HUES64 (cell line): ENCODE measurements around the gene ITPRIPL1. TPM values are rescaled to one million over a fixed set of nuclear protein-coding genes. Genes with fewer than 3 reads are reported as not detected.
A peak's percentile ranks its signal among the peaks of the same experiment; 100 is the strongest.
"Not testable (repeated sequence)": the region's sequence is repeated elsewhere in the genome, so short reads cannot be mapped to it uniquely, and the experiment has no call there.

Source experiments
- H3K27ac ChIP-seq: 2 replicates; pipeline ENCODE4 v1.7.0; 2013; ENCODE audit warnings: low read depth, low read length, inconsistent platforms
- H3K27me3 ChIP-seq: 2 replicates; pipeline ENCODE4 v1.6.1; 2013; ENCODE audit warnings: mild to moderate bottlenecking, low read length; ENCODE audit not compliant: insufficient read depth
- H3K36me3 ChIP-seq: 2 replicates; pipeline ENCODE4 v1.6.1; 2013; ENCODE audit warnings: mild to moderate bottlenecking, low read length; ENCODE audit not compliant: insufficient read depth
- H3K4me1 ChIP-seq: 2 replicates; pipeline ENCODE4 v1.6.1; 2013; ENCODE audit warnings: mild to moderate bottlenecking, low read length, moderate library complexity; ENCODE audit not compliant: insufficient read depth
- H3K4me3 ChIP-seq: 2 replicates; pipeline ENCODE4 v1.5.1; 2013; ENCODE audit warnings: mild to moderate bottlenecking, low read length, moderate library complexity
- H3K9ac ChIP-seq: 2 replicates; pipeline ENCODE4 v1.6.1; 2013; ENCODE audit warnings: mild to moderate bottlenecking, low read depth, low read length
- H3K9me3 ChIP-seq: 2 replicates; pipeline ENCODE4 v1.6.1; 2013; ENCODE audit warnings: low read depth, low read length; ENCODE audit not compliant: insufficient read depth
- WGBS: fragments of 150-250, 120-280 bp; methylation state at CpG from one replicate; pipeline ENCODE4 v1.1.7; 2013; ENCODE audit warnings: missing lambda C conversion rate; 5-methylcytosine and 5-hydroxymethylcytosine counted together
- polyA plus RNA-seq, 2 experiments: library from polyadenylated mRNA; stranded (reverse); fragments of 50-300 nt; gene quantifications; one replicate each; pipeline ENCODE4 v1.2.3, GENCODE V29; 2013

ITPRIPL1 gene, protein sequence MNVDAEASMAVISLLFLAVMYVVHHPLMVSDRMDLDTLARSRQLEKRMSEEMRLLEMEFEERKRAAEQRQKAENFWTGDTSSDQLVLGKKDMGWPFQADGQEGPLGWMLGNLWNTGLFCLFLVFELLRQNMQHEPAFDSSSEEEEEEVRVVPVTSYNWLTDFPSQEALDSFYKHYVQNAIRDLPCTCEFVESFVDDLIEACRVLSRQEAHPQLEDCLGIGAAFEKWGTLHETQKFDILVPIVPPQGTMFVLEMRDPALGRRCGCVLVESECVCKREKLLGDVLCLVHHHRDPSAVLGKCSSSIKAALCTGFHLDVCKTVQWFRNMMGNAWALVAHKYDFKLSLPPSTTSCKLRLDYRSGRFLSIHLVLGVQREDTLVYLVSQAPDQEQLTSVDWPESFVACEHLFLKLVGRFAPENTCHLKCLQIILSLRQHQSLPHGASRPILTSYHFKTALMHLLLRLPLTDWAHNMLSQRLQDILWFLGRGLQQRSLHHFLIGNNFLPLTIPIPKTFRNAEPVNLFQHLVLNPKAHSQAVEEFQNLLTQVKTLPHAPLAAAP
- polyA plus RNA-seq (2013, experiment 1 of 2), result 5.9 TPM
- 7.0 TPM for polyA plus RNA-seq (2013, experiment 2 of 2)

- Histone ChIP-seq H3K9me3 (no peaks in the 10 kb centered on the region), H3K27ac (no peak within 1 kb of the TSS), H3K9ac (peak within 1 kb of the TSS; percentile 66), H3K4me3 (peak within 1 kb of the TSS; percentile 71), H3K27me3 (peaks cover 61% of the 10 kb centered on the region), H3K36me3 (peaks cover 14% of the 10 kb centered on the region), H3K4me1 (peaks cover 8% of the 10 kb centered on the region; the same call in 1 of the 2 replicates)
- 4% methylated on average over 58 of the region's 58 CpGs for WGBS
Measured at GRCh38 chr2:96325041-96325883, at the start of gene ITPRIPL1. Gene ITPRIPL1, plus strand, starts transcription at chr2:96325317. Its CDS starts 523 bp downstream, at chr2:96325840.

DNA sequence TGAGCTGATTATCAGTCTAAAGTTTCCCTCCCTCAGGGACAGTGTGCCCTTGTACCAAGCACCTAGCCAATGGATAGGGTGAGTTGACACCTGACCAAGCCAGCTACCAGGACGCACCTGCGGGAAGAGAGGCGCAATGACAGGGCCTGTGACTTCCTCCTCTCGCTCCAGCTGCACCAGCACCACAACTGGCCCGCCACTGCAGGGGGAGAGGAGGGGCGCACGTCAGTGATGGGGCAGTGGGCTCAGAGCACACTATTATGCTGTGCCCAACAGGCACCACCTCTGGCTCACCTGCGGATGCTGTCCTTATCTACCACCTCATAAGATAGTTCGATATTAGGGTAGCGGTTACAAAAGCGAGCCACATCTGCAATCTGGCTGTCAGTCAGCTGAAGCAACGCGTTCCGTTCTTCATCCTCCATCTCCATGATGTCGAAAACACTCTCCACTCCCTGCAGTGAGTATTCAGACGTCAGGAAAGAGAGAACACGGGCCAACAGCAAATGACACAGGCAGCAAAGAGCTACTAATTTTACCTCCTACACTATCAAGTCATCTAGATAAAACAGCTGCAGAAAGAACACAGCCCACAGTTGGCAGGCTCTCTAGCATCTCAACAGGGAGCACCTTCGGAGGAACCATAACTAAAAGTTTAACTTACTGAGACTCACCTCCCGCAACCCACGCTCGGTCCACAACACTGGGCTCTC lies 48.2 kb upstream of the ITPRIPL1 start:
- peaks cover 92% of the 10 kb centered on the region for H3K36me3 ChIP-seq
- H3K9me3 ChIP-seq, result no peaks in the 10 kb centered on the region
- H3K27me3 ChIP-seq, result no peaks in the 10 kb centered on the region
- no peak overlapping the region for H3K27ac ChIP-seq
- no peak overlapping the region for H3K4me3 ChIP-seq
- H3K9ac ChIP-seq, result no peak overlapping the region
- 95% methylated on average over 21 of the region's 21 CpGs for WGBS
- H3K4me1 ChIP-seq, result no peaks in the 10 kb centered on the region

DNA sequence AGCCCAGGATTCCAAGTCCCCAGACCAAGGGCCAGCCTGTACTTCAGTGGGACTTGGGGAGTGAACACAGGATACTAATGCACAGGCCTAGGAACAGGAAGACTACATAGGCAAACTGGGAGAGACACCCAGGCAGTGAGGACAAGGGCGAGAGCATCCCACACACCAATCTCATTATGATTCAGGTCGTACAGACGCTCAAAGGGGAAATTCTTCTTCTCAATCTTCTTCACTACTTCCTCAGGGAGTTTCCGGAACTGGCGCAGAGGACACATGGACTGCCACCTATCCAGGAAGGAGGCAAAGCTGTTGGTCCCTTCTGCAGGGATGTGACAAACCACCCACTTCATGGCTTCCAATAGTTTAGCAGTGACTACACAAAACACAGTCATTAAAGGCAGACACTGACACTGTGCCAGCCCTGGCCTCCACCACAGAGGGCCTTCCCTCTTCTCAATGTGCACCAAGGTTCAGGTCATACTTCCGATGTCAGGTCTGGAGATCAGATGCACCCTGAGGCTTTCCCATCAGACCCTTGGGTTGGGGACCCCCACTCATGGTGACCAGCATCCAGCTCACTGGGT lies 37.8 kb upstream of the ITPRIPL1 start:
- H3K27me3 ChIP-seq, result no peaks in the 10 kb centered on the region
- H3K27ac ChIP-seq, result no peak overlapping the region
- H3K4me3 ChIP-seq, result no peak overlapping the region
- H3K4me1 ChIP-seq, result no peaks in the 10 kb centered on the region
- H3K36me3 ChIP-seq, result peaks cover 99% of the 10 kb centered on the region
- 94% methylated on average over 6 of the region's 6 CpGs for WGBS
- no peaks in the 10 kb centered on the region for H3K9me3 ChIP-seq
- H3K9ac ChIP-seq, result no peak overlapping the region

GRCh38 chr2:96291751-96292150 lies 33.4 kb upstream of the ITPRIPL1 start:
- Histone ChIP-seq H3K9ac (no peak overlapping the region), H3K4me3 (no peak overlapping the region), H3K27ac (no peak overlapping the region), H3K36me3 (peaks cover 100% of the 10 kb centered on the region), H3K4me1 (no peaks in the 10 kb centered on the region), H3K9me3 (no peaks in the 10 kb centered on the region), H3K27me3 (no peaks in the 10 kb centered on the region)
- WGBS, result 92% methylated on average over 5 of the region's 5 CpGs

DNA sequence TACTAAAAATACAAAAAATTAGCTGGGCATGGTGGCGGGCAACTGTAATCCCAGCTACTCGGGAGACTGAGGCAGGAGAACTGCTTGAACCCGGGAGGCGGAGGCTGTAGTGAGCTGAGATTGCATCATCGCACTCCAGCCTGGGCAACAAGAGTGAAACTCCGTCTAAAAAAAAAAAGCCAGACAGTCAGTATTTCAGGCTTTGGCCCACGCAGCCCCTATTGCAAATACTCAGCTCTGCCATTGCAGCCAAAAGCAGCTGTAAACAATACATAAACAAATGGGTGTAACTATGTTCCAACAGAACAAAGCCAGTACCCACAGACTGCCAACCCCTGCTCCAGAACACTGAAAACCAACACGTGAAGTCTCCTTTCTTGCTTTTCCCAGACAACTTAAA lies 30.8 kb upstream of the ITPRIPL1 start:
- WGBS, result 96% methylated on average over 8 of the region's 8 CpGs
- H3K4me3 ChIP-seq, H3K9ac ChIP-seq, H3K27ac ChIP-seq, H3K4me1 ChIP-seq, H3K9me3 ChIP-seq, H3K27me3 ChIP-seq: not testable (repeated sequence)
- peaks cover 100% of the 10 kb centered on the region for H3K36me3 ChIP-seq

DNA sequence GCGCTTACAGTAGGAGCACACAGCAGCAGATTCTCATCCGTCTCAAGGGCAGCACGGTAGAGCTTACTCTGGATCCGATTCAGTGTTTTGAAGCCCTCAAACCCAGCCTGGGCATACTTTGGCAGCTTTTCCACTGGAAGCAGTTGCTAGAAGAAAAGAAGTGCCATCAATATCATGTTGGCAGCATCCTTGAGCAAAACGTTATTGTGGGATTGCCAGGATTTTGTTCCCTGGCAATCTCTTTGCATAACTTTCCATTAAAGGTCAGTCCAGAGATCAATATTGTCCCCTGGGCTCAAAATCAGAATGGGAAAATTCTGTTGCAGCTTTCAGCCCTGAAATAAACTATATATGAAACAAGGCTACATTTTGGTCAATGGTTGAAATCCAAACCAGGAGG lies 28.2 kb upstream of the ITPRIPL1 start:
- Histone ChIP-seq H3K4me1 (no peaks in the 10 kb centered on the region), H3K4me3 (no peak overlapping the region), H3K9ac (no peak overlapping the region), H3K27ac (no peak overlapping the region), H3K9me3 (no peaks in the 10 kb centered on the region), H3K36me3 (peaks cover 97% of the 10 kb centered on the region), H3K27me3 (no peaks in the 10 kb centered on the region)
- 95% methylated on average over 5 of the region's 5 CpGs for WGBS

DNA sequence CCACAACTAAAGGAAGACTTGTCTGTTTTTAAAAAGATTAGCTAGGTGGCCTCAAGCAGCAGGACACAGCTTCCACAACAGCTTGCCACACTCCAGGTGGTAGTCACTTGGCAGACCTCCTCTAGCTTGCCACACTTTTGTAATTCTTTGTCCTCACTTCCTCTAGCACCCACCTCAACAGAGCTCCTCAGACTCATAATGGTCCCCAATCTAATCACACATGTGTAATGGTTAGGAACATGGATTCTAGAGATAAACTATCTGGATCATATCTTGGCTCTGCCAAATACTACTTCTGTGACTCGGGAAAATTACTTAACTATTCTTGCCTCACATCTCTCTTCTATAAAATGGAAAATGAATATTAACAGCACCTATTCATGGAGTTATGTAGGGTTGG lies 23.3 kb upstream of the ITPRIPL1 start:
- no CpG with 5 or more reads among the region's 1 CpG for WGBS
- Histone ChIP-seq H3K36me3 (peaks cover 74% of the 10 kb centered on the region), H3K9ac (no peak overlapping the region)

GRCh38 chr2:96304606-96305005 lies 20.5 kb upstream of the ITPRIPL1 start:
- H3K9me3 ChIP-seq, result no peaks in the 10 kb centered on the region
- peak overlapping the region; percentile 91 for H3K9ac ChIP-seq
- H3K4me1 ChIP-seq, result peaks cover 13% of the 10 kb centered on the region; the same call in 1 of the 2 replicates
- peaks cover 47% of the 10 kb centered on the region for H3K36me3 ChIP-seq
- H3K27me3 ChIP-seq, result no peaks in the 10 kb centered on the region
- 65% methylated on average over 10 of the region's 11 CpGs for WGBS
- peak overlapping the region; percentile 99 for H3K4me3 ChIP-seq
- no peak overlapping the region for H3K27ac ChIP-seq

More for the DNA sequence above, 23.3 kb upstream of the ITPRIPL1 start:
- no peak overlapping the region for H3K27ac ChIP-seq
- no peak overlapping the region for H3K4me3 ChIP-seq
- H3K27me3 ChIP-seq, result no peaks in the 10 kb centered on the region
- no peaks in the 10 kb centered on the region for H3K9me3 ChIP-seq
- H3K4me1 ChIP-seq, result peaks cover 13% of the 10 kb centered on the region; the same call in 1 of the 2 replicates

DNA sequence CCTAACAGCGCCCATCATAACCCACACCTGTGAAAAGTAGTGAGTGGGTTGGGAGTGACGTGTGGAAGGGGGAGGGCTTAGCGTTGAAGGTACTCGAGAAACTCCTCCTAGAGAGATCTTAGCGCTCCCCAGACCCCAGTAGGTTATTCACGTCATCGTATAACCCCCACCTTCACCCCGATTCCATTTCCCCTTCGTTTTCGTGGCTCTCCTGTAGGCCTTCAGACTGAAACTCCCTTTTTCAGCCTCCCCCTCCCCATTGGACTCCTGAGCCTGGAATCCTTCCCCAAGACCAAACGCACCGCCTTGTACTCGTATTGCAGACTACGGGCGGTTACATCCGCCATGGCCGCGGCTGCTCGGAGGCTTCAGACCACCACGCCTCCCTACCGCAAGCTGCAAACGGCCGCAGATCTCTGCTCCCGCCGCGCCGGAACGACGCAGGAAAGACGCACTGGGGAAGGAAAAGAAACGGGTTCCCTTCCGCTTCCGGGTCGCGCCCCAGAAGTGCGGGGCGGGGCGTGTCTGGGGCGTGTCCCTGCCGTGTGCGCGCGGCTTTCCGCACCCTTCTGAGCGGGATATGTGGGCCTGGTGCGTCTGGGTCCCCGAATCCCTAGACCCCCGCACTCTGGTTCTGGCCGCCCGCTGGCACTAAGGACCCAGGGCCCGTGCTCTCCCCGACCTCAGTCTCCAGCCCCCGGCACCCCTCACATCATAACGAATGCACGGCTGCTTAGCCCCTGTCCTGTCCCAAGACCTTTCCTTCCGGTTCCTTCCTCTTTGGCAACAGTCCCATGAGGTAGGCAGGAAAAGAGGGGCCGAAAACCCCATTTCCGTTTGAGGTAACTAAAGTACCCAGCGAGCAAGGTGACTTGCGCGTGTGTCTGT lies 19.8 kb upstream of the ITPRIPL1 start, which contains the start of gene SNRNP200:
Gene SNRNP200 (minus strand): TSS at position 456 of the 888 bp plus-strand sequence. CDS start 109 bp downstream, at position 347.
- H3K9me3 ChIP-seq, result no peaks in the 10 kb centered on the region
- H3K27ac ChIP-seq, result peak within 1 kb of the TSS; percentile 87
- peaks cover 13% of the 10 kb centered on the region; the same call in 1 of the 2 replicates for H3K4me1 ChIP-seq
- peaks cover 40% of the 10 kb centered on the region for H3K36me3 ChIP-seq
- no peaks in the 10 kb centered on the region for H3K27me3 ChIP-seq
- H3K4me3 ChIP-seq, result peak within 1 kb of the TSS; percentile 99
- 1% methylated on average over 58 of the region's 61 CpGs for WGBS
- H3K9ac ChIP-seq, result peak within 1 kb of the TSS; percentile 91
